ENCODE results near the gene SLC29A2. TPM values are rescaled to one million over a fixed set of nuclear protein-coding genes. Genes with fewer than 3 reads are reported as not detected.

Gene SLC29A2
- total RNA-seq, 1 experiment from 2014 or later = 40.4 TPM

- no peaks in the 10 kb centered on the region for H3K9me3 Mint-ChIP-seq (ENCODE audit: low read depth, unreplicated experiment)
- no peak overlapping the region for H3K27ac Mint-ChIP-seq (ENCODE audit: unreplicated experiment)
- H3K4me3 Mint-ChIP-seq (ENCODE audit: low read depth, unreplicated experiment) = no peak overlapping the region
- intact Hi-C loops (cut with micrococcal nuclease; ENCODE audit: unreplicated experiment) = no loop called here
- no peak for TF ChIP-seq CTCF (IDR thresholded peaks at IDR 0.05; ENCODE audit: unreplicated experiment)
- CTCF ChIA-PET = interaction anchor here (0.5 to 0.8 kb wide), 2 partner anchors 14 to 23 kb away, joined by 3 read pairs; no protein-coding TSS in a partner anchor
- no peak for DNase-seq
- H3K36me3 Mint-ChIP-seq (ENCODE audit: insufficient read depth, unreplicated experiment) = peaks cover 9% of the 10 kb centered on the region
- BruUV-seq (replicated peaks) = no TSS peak
- peaks cover 18% of the 10 kb centered on the region for H3K4me1 Mint-ChIP-seq (ENCODE audit: low read depth, unreplicated experiment)
- H3K27me3 Mint-ChIP-seq (ENCODE audit: unreplicated experiment) = peaks cover 24% of the 10 kb centered on the region
Measured at GRCh38 chr11:66326261-66327111, 45.1 kb downstream of the SLC29A2 start.

GRCh38 chr11:66325263-66325671 is 46.3 kb downstream of the SLC29A2 start:
- no peak for DNase-seq
- no peak overlapping the region for H3K4me3 Mint-ChIP-seq (ENCODE audit: low read depth, unreplicated experiment)
- BruUV-seq (replicated peaks) = no TSS peak
- H3K4me1 Mint-ChIP-seq (ENCODE audit: low read depth, unreplicated experiment) = peaks cover 18% of the 10 kb centered on the region
- intact Hi-C loops (cut with micrococcal nuclease; ENCODE audit: unreplicated experiment) = no loop called here
- H3K27ac Mint-ChIP-seq (ENCODE audit: unreplicated experiment) = no peak overlapping the region
- TF ChIP-seq CTCF (IDR thresholded peaks at IDR 0.05; ENCODE audit: unreplicated experiment) = no peak
- peaks cover 7% of the 10 kb centered on the region for H3K36me3 Mint-ChIP-seq (ENCODE audit: insufficient read depth, unreplicated experiment)
- CTCF ChIA-PET = interaction anchor here (1.5 kb wide), 1 partner anchor 13 kb away, joined by 4 read pairs; no protein-coding TSS in a partner anchor
- H3K27me3 Mint-ChIP-seq (ENCODE audit: unreplicated experiment) = peaks cover 24% of the 10 kb centered on the region
- no peaks in the 10 kb centered on the region for H3K9me3 Mint-ChIP-seq (ENCODE audit: low read depth, unreplicated experiment)

- Mint-ChIP-seq H3K27me3 (ENCODE audit: unreplicated experiment) (peaks cover 27% of the 10 kb centered on the region), H3K36me3 (ENCODE audit: insufficient read depth, unreplicated experiment) (peaks cover 4% of the 10 kb centered on the region), H3K4me1 (ENCODE audit: low read depth, unreplicated experiment) (peaks cover 18% of the 10 kb centered on the region), H3K27ac (ENCODE audit: unreplicated experiment) (no peak overlapping the region), H3K9me3 (ENCODE audit: low read depth, unreplicated experiment) (no peaks in the 10 kb centered on the region), H3K4me3 (ENCODE audit: low read depth, unreplicated experiment) (no peak overlapping the region)
- no peak for TF ChIP-seq CTCF (IDR thresholded peaks at IDR 0.05; ENCODE audit: unreplicated experiment)
- DNase-seq = no peak
- BruUV-seq (replicated peaks) = no TSS peak
- intact Hi-C loops (cut with micrococcal nuclease; ENCODE audit: unreplicated experiment) = no loop called here
- CTCF ChIA-PET = interaction anchor here (1.5 kb wide), 1 partner anchor 12 kb away, joined by 4 read pairs; no protein-coding TSS in a partner anchor
Measured at GRCh38 chr11:66324664-66325063, 46.9 kb downstream of the SLC29A2 start.

GRCh38 chr11:66323684-66324083 is 47.9 kb downstream of the SLC29A2 start:
- intact Hi-C loops (cut with micrococcal nuclease; ENCODE audit: unreplicated experiment) = no loop called here
- peaks cover 17% of the 10 kb centered on the region for H3K4me1 Mint-ChIP-seq (ENCODE audit: low read depth, unreplicated experiment)
- no peak for TF ChIP-seq CTCF (IDR thresholded peaks at IDR 0.05; ENCODE audit: unreplicated experiment)
- CTCF ChIA-PET = no interaction called here
- no peak overlapping the region for H3K4me3 Mint-ChIP-seq (ENCODE audit: low read depth, unreplicated experiment)
- DNase-seq = no peak
- H3K36me3 Mint-ChIP-seq (ENCODE audit: insufficient read depth, unreplicated experiment) = peaks cover 4% of the 10 kb centered on the region
- H3K27me3 Mint-ChIP-seq (ENCODE audit: unreplicated experiment) = peaks cover 37% of the 10 kb centered on the region
- H3K27ac Mint-ChIP-seq (ENCODE audit: unreplicated experiment) = no peak overlapping the region
- no TSS peak for BruUV-seq (replicated peaks)
- H3K9me3 Mint-ChIP-seq (ENCODE audit: low read depth, unreplicated experiment) = peaks cover 6% of the 10 kb centered on the region
